ENCODE results near the gene ZNF679.

- TF ChIP-seq CTCF (optimal IDR thresholded peaks at IDR 0.05 in 1 of 3, IDR thresholded peaks at IDR 0.05 in 1 of 3, conservative IDR thresholded peaks at IDR 0.05 in 1 of 3; ENCODE audit: extremely low read depth in 1 of 3, insufficient read depth in 2 of 3, low read length in 3 of 3) = no peak
- TF ChIP-seq EZH2 (IDR thresholded peaks at IDR 0.05; ENCODE audit: low read length) = no peak
Observed at GRCh38 chr7:64308016-64308270, 79.7 kb downstream of the ZNF679 start.
